Right lobe of liver (tissue), 4 donors: ENCODE data around the gene NYAP1.

Experiments
- POLR2A ChIP-seq: fragments of 450-650 bp; IDR thresholded peaks from one replicate; pipeline ENCODE4 v1.6.1; 2017; ENCODE audit warnings: antibody characterized with exemption, mild to moderate bottlenecking
- TF ChIP-seq, protein P1 (sequence below), 4 donors: fragments of 200-600 bp in 3 of 4; fragments of 450-650 bp in 1 of 4; IDR thresholded peaks; one replicate each; pipeline versions ENCODE4 v1.5.1 to v1.8.0; 2016 to 2022; ENCODE audit warnings: antibody characterized with exemption in 4 of 4, mild to moderate bottlenecking in 2 of 4
- donor health status: DM: no; HTN: no; CAD: no.
- donor health status: DM: no; HTN: no; CAD: no.
- donor health status: DM: no; HTN: yes; CAD: no.

DNA sequence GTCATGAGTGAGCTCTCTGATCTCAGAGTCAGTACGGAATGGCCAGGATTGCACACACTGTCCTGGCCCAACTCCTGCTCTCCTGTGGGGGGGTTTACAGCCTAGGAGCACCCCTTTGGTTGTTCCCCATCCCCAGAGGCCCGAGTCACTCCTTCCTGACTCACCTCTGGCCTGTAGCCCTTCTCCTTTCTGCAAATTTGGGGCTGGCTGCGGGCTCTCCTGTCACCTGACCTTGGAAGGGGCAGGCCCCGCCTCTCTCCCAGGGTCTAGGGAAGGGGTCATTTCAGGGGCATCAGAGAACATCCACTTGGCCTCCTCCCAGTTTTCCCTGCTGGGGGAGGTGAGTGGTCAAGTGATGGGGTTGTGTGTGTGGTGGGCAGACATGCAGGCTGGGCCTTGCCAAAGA is 1.7 kb downstream of the NYAP1 start:
- no peak for TF ChIP-seq POLR2A
- TF ChIP-seq, protein P1, sequence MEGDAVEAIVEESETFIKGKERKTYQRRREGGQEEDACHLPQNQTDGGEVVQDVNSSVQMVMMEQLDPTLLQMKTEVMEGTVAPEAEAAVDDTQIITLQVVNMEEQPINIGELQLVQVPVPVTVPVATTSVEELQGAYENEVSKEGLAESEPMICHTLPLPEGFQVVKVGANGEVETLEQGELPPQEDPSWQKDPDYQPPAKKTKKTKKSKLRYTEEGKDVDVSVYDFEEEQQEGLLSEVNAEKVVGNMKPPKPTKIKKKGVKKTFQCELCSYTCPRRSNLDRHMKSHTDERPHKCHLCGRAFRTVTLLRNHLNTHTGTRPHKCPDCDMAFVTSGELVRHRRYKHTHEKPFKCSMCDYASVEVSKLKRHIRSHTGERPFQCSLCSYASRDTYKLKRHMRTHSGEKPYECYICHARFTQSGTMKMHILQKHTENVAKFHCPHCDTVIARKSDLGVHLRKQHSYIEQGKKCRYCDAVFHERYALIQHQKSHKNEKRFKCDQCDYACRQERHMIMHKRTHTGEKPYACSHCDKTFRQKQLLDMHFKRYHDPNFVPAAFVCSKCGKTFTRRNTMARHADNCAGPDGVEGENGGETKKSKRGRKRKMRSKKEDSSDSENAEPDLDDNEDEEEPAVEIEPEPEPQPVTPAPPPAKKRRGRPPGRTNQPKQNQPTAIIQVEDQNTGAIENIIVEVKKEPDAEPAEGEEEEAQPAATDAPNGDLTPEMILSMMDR (IDR thresholded peaks at IDR 0.05): no peak
